Keratinocyte (primary cell): ENCODE results near the gene EYS. TPM values are rescaled to one million over a fixed set of nuclear protein-coding genes. Genes with fewer than 3 reads are reported as not detected.
"Not testable (repeated sequence)": the region's sequence is repeated elsewhere in the genome, so short reads cannot be mapped to it uniquely, and the experiment has no call there.

Source experiments
- DNase-seq: peaks from one replicate; pipeline ENCODE4 v3.0.0-alpha.2; 2011; ENCODE audit warnings: low read depth, missing footprints, low spot score
- FAIRE-seq: peaks from 2 replicates; lab custom pipeline; 2011; peaks lifted over from hg19 to GRCh38; lab: Jason Lieb, UNC
- H2AFZ ChIP-seq: 2 replicates; pipeline ENCODE4 v1.6.0; 2012; ENCODE audit warnings: low read length, control low read depth, inconsistent platforms; ENCODE audit not compliant: control insufficient read depth
- H3K27ac ChIP-seq: 2 replicates; pipeline ENCODE4 v1.5.1; 2011; ENCODE audit warnings: low read length; ENCODE audit not compliant: control insufficient read depth, insufficient read depth
- H3K27me3 ChIP-seq: 3 replicates; pipeline ENCODE4 v1.6.0; 2011; ENCODE audit warnings: low read length; ENCODE audit not compliant: control insufficient read depth, insufficient read depth; ENCODE audit errors: extremely low read depth
- H3K36me3 ChIP-seq, 2 experiments: 2 replicates in 1 of 2; 3 replicates in 1 of 2; pipeline ENCODE4 v1.5.1; 2011; ENCODE audit warnings: low read length in 2 of 2, mild to moderate bottlenecking in 1 of 2; ENCODE audit not compliant: control insufficient read depth in 2 of 2, insufficient read depth in 2 of 2; ENCODE audit errors: extremely low read depth in 1 of 2
- H3K4me1 ChIP-seq: 3 replicates; pipeline ENCODE4 v1.5.1; 2011; ENCODE audit warnings: low read length; ENCODE audit not compliant: control insufficient read depth, insufficient read depth; ENCODE audit errors: extremely low read depth
- H3K4me2 ChIP-seq: 3 replicates; pipeline ENCODE4 v1.6.0; 2011; ENCODE audit warnings: low read depth, low read length; ENCODE audit not compliant: control insufficient read depth, insufficient read depth; ENCODE audit errors: extremely low read depth
- H3K4me3 ChIP-seq, 3 experiments: fragments of 200-600 bp in 1 of 3; sonication (generic) in 1 of 3; 2 replicates in 2 of 3; 3 replicates in 1 of 3; pipeline ENCODE4 v1.5.1; 2011 to 2016; ENCODE audit warnings: low read length in 3 of 3, mild to moderate bottlenecking in 3 of 3, control low read depth in 2 of 3, inconsistent platforms in 1 of 3, low read depth in 1 of 3, mixed read lengths in 1 of 3, mixed run types in 1 of 3, moderate library complexity in 1 of 3; ENCODE audit not compliant: control insufficient read depth in 2 of 3, insufficient read depth in 2 of 3; ENCODE audit errors: extremely low read depth in 1 of 3
- H3K79me2 ChIP-seq: 2 replicates; pipeline ENCODE4 v1.6.0; 2012; ENCODE audit warnings: low read length; ENCODE audit not compliant: control insufficient read depth, insufficient read depth
- H3K9ac ChIP-seq: 3 replicates; pipeline ENCODE4 v1.6.0; 2011; ENCODE audit warnings: low read length; ENCODE audit not compliant: control insufficient read depth, insufficient read depth; ENCODE audit errors: extremely low read depth
- H3K9me1 ChIP-seq: 3 replicates; pipeline ENCODE4 v1.6.0; 2011; ENCODE audit warnings: low read length; ENCODE audit not compliant: control insufficient read depth, insufficient read depth; ENCODE audit errors: extremely low read depth
- H3K9me3 ChIP-seq: 2 replicates; pipeline ENCODE4 v1.5.1; 2012; ENCODE audit warnings: low read depth, low read length; ENCODE audit not compliant: control insufficient read depth
- H4K20me1 ChIP-seq: 3 replicates; pipeline ENCODE4 v1.6.0; 2011; ENCODE audit warnings: low read length; ENCODE audit not compliant: control insufficient read depth, insufficient read depth; ENCODE audit errors: extremely low read depth
- EZH2 ChIP-seq: IDR thresholded peaks from one replicate; pipeline ENCODE4 v1.6.1; 2012; ENCODE audit warnings: inconsistent platforms, mild to moderate bottlenecking, low read length, moderate library complexity
- dilution Hi-C: fragments of 300-500 bp; cut with MboI; formaldehyde crosslinking; loops from one replicate; pipeline ENCODE4 v1.7.0; 2020; ENCODE audit warnings: low sequenced_read_pairs; ENCODE audit not compliant: extremely low pct_ligation_motif_present
- polyA plus RNA-seq, 5 experiments: library from polyadenylated mRNA; depleted of rRNA in 3 of 5; stranded (reverse) in 3 of 5; stranded (forward) in 1 of 5; unstranded in 1 of 5; fragments of >200 nt; gene quantifications; 1 replicate in 1 of 5; 2 replicates in 3 of 5; 3 replicates in 1 of 5; pipeline versions ENCODE4 v1.2.1 to v1.2.3, GENCODE V29; 2011 to 2012; ENCODE audit warnings: missing spikeins in 2 of 5, low read depth in 1 of 5, low replicate concordance in 1 of 5
- TF ChIP-seq, protein P1 (sequence below), 3 experiments: IDR thresholded peaks in 1 of 3; conservative IDR thresholded peaks in 1 of 3; optimal IDR thresholded peaks in 1 of 3; 2 replicates in 2 of 3; 3 replicates in 1 of 3; pipeline versions ENCODE3 to v1.5.1; 2011; ENCODE audit warnings: low read length in 3 of 3, mild to moderate bottlenecking in 3 of 3, moderate library complexity in 2 of 3, control low read depth in 1 of 3, inconsistent platforms in 1 of 3; ENCODE audit not compliant: insufficient read depth in 2 of 3; ENCODE audit errors: extremely low read depth in 1 of 3

The EYS gene
- polyA plus RNA-seq, 1 donor (not counting 4 experiments of a cell fraction or from before 2014, with no cell fraction given): 0.34 TPM

DNA sequence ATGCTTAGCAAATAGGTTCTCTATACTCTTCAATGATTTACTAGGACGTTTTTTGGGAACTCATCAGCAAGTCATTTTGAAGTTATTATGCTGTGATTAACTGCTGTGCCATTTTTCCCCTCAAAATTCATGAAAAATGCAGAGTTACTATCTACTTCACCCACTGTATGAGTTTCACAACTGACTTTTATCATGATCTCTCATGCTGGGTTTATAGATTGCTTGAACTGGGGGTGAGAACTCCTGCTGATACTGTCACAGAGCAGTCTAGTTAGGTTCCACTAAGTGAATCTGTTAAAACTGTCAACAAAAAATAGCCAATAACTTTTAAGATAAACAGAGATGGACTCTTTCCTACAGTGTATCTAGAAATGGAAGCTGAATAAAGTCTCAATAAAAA is 136.7 kb downstream of the EYS start:
- Histone ChIP-seq H4K20me1 (no peaks in the 10 kb centered on the region), H3K4me2 (no peak overlapping the region), H2AFZ (no peak overlapping the region), H3K27me3 (no peaks in the 10 kb centered on the region), H3K79me2 (no peaks in the 10 kb centered on the region), H3K4me3 (no peak overlapping the region), H3K4me1 (no peaks in the 10 kb centered on the region), H3K9ac (no peak overlapping the region), H3K9me3 (no peaks in the 10 kb centered on the region), H3K36me3 (no peaks in the 10 kb centered on the region), H3K27ac (no peak overlapping the region), H3K9me1 (no peaks in the 10 kb centered on the region)
- dilution Hi-C loops: no loop called here
- no peak for DNase-seq
- no peak for TF ChIP-seq EZH2
- TF ChIP-seq, protein P1, sequence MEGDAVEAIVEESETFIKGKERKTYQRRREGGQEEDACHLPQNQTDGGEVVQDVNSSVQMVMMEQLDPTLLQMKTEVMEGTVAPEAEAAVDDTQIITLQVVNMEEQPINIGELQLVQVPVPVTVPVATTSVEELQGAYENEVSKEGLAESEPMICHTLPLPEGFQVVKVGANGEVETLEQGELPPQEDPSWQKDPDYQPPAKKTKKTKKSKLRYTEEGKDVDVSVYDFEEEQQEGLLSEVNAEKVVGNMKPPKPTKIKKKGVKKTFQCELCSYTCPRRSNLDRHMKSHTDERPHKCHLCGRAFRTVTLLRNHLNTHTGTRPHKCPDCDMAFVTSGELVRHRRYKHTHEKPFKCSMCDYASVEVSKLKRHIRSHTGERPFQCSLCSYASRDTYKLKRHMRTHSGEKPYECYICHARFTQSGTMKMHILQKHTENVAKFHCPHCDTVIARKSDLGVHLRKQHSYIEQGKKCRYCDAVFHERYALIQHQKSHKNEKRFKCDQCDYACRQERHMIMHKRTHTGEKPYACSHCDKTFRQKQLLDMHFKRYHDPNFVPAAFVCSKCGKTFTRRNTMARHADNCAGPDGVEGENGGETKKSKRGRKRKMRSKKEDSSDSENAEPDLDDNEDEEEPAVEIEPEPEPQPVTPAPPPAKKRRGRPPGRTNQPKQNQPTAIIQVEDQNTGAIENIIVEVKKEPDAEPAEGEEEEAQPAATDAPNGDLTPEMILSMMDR (optimal IDR thresholded peaks at IDR 0.05 in 1 of 3, IDR thresholded peaks at IDR 0.05 in 1 of 3, conservative IDR thresholded peaks at IDR 0.05 in 1 of 3; ENCODE audit: extremely low read depth in 1 of 3, insufficient read depth in 2 of 3, low read length in 3 of 3): no peak
- FAIRE-seq: no peak

DNA sequence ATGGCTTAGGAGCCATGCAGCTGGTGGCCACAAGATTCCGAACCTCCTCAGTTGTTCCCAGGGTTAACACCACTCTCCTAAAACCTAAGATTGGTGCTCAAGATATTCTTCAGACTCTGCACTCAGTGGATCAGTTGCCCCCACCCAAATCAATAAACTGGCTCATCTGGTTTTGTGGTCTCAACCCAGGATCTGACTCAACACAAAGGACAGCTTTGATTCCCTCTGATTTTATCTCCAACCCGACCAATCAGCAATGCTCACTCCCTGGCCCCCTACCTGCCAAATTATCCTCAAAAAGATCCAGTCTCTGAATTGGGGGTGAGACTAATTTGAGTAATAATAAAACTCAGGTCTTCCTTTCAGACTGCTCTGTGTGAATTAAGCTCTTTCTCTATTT is 137.5 kb downstream of the EYS start:
- Histone ChIP-seq H3K36me3 (no peaks in the 10 kb centered on the region), H3K9me1 (no peaks in the 10 kb centered on the region), H4K20me1 (no peaks in the 10 kb centered on the region), H3K9ac (no peak overlapping the region), H3K4me1 (no peaks in the 10 kb centered on the region), H3K9me3 (no peaks in the 10 kb centered on the region), H3K27ac (no peak overlapping the region), H3K79me2 (no peaks in the 10 kb centered on the region), H3K27me3 (no peaks in the 10 kb centered on the region), H3K4me2 (no peak overlapping the region), H3K4me3 (no peak overlapping the region), H2AFZ (no peak overlapping the region)
- FAIRE-seq (no peak), DNase-seq (no peak)
- dilution Hi-C loops: no loop called here
- TF ChIP-seq EZH2: no peak
- TF ChIP-seq, protein P1 (optimal IDR thresholded peaks at IDR 0.05 in 1 of 3, IDR thresholded peaks at IDR 0.05 in 1 of 3, conservative IDR thresholded peaks at IDR 0.05 in 1 of 3; ENCODE audit: extremely low read depth in 1 of 3, insufficient read depth in 2 of 3, low read length in 3 of 3): no peak

DNA sequence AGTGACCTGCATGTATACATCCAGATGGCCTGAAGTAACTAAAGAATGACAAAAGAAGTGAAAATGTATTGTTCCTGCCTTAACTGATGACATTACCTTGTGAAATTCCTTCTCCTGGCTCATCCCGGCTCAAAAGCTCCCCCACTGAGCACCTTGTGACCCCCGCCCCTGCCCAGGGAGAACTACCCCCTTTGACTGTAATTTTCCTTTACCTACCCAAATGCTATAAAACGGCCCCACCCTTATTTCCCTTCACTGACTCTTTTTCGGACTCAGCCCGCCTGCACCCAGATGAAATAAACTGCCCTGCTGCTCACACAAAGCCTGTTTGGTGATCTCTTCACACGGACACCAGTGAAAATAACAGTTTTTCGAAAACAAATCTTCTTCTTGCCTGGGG is 138.0 kb downstream of the EYS start:
- H3K36me3 ChIP-seq, FAIRE-seq, H3K79me2 ChIP-seq, H3K4me3 ChIP-seq, H4K20me1 ChIP-seq, H3K9ac ChIP-seq, H3K27ac ChIP-seq, H3K27me3 ChIP-seq, H2AFZ ChIP-seq, H3K9me3 ChIP-seq, H3K9me1 ChIP-seq, H3K4me1 ChIP-seq, DNase-seq, H3K4me2 ChIP-seq, dilution Hi-C loops: not testable (repeated sequence)
